C4-2B (cell line): Measurements from ENCODE around the gene FNDC1.
"Not testable (repeated sequence)": the region's sequence is repeated elsewhere in the genome, so short reads cannot be mapped to it uniquely, and the experiment has no call there.

Experiments used
- H3K27ac ChIP-seq: fragments of 450-650 bp; 2 replicates; pipeline ENCODE4 v1.5.1; 2017
- CTCF ChIP-seq: fragments of 450-650 bp; conservative IDR thresholded peaks from 2 replicates; pipeline ENCODE4 v1.5.1; 2017; ENCODE audit warnings: mild to moderate bottlenecking
- ZFX ChIP-seq: fragments of 450-650 bp; IDR thresholded peaks from 2 replicates; pipeline ENCODE4 v1.6.1; 2017

The FNDC1 gene

DNA sequence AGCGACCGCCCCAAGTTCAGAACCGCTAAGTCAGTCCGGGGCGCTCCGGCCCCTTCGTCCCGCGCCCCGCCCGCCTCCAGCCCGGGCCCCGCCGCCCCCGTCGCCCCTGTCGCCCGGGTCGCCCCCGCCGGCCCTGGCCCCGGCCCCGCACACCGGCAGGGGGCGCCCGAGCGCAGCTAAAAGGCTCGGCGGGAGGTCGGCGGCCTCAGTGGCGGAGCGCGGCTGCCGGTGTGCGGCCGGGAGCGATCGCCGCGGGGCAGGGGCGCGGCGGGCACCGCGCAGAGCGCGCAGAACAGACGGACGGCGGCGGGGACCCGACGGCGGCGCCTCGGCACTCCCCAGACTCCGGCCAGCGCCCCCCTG is at the start of gene FNDC1:
TSS of gene FNDC1 (plus strand) at position 208 of the 363 bp plus-strand sequence. CDS start 197 bp downstream, outside the sequence.
- H3K27ac ChIP-seq = no peak within 1 kb of the TSS
- peak; percentile 56 for TF ChIP-seq CTCF
- no peak for TF ChIP-seq ZFX

DNA sequence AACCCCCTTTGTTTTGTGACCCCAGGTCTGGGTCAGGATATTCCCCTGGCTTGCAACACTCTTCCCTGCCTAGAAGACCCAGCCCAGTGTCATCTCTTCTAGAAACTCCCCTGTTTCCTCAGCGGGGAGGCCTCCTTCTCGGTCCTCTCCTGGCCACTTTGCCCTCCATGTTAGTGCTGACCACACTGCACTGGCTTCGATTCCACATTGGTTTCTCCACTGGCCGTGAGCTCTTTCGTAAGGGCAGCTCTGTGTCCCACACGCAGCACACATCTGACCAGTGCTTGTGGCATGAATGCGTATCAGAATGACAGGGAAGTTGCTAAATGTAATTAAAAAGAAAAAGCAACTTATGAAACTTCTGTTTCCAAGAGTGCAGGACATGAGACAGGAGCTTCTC is 49.4 kb upstream of the FNDC1 start:
- TF ChIP-seq ZFX (no peak), CTCF (no peak)
- H3K27ac ChIP-seq = no peak overlapping the region

GRCh38 chr6:159121486-159121885 is 47.7 kb upstream of the FNDC1 start:
- TF ChIP-seq CTCF (no peak), ZFX (no peak)
- no peak overlapping the region for H3K27ac ChIP-seq

GRCh38 chr6:159122453-159122852 is 46.7 kb upstream of the FNDC1 start:
- TF ChIP-seq CTCF (no peak), ZFX (no peak)
- no peak overlapping the region for H3K27ac ChIP-seq

GRCh38 chr6:159123831-159124230 is 45.4 kb upstream of the FNDC1 start:
- not testable (repeated sequence) for H3K27ac ChIP-seq

DNA sequence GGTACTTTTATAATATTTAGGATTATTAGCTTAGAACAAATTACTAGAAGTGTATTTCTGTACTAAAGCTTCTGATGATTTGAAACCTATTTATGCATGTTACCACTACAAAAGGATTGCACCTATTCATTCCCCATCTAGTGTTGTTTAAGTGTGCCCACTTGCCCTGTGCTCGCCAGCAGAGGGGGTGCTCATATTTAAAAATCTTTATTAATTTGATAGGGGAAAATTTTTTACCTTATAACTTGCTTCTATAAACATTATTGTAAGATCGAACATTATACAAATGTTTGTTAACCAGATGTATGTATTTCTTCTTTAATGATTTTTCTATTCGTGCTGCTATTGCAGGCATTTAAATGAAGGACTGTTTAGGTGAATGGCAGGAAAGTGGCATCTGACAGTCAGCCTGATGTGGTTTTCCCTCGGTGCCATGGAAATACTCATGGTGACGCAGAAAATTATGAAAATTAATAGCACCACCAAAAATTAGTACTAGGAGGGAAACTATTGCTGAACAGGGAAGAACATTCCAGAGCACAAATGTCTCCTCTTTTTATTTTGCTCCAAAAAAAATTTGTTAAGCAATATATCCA is 44.1 kb upstream of the FNDC1 start:
- no peak overlapping the region for H3K27ac ChIP-seq
- TF ChIP-seq CTCF = peak; percentile 15
- TF ChIP-seq ZFX = no peak

- TF ChIP-seq CTCF (no peak), ZFX (no peak)
- no peak overlapping the region for H3K27ac ChIP-seq
Observed at GRCh38 chr6:159125951-159126352, 43.2 kb upstream of the FNDC1 start.

GRCh38 chr6:159126590-159126989 is 42.6 kb upstream of the FNDC1 start:
- H3K27ac ChIP-seq = no peak overlapping the region
- TF ChIP-seq ZFX (no peak), CTCF (no peak)
